Activated T-cell treated with anti-CD3 and anti-CD28 coated beads, Interleukin-2, amount 50 U/mL, for 4 hours (primary cell): ENCODE results near the gene SLC37A4. TPM values are rescaled to one million over a fixed set of nuclear protein-coding genes. Genes with fewer than 3 reads are reported as not detected.
A peak's percentile ranks its signal among the peaks of the same experiment; 100 is the strongest.
"Not testable (repeated sequence)": the region's sequence is repeated elsewhere in the genome, so short reads cannot be mapped to it uniquely, and the experiment has no call there.

Source experiments
- ATAC-seq, 2 donors: fragments of 200-7000 bp; cut with Tn5 transposase; one replicate each; pipeline ENCODE4 v1.10.0; 2021
- DNase-seq: peaks from one replicate; pipeline ENCODE4 v3.0.0-alpha.2; 2020
- H3K27me3 Mint-ChIP-seq: one replicate; pipeline ENCODE4 v1.8.0; 2021; ENCODE audit warnings: low read depth, mixed read lengths
- H3K36me3 Mint-ChIP-seq: one replicate; pipeline ENCODE4 v1.8.0; 2022; ENCODE audit warnings: mixed read lengths; ENCODE audit not compliant: insufficient read depth
- H3K4me1 Mint-ChIP-seq: one replicate; pipeline ENCODE4 v1.8.0; 2021; ENCODE audit warnings: low read depth, mixed read lengths
- H3K4me3 Mint-ChIP-seq: one replicate; pipeline ENCODE4 v1.8.0; 2021; ENCODE audit warnings: mild to moderate bottlenecking, moderate library complexity, mixed read lengths
- H3K9me3 Mint-ChIP-seq: one replicate; pipeline ENCODE4 v1.8.0; 2021; ENCODE audit warnings: mixed read lengths
- total RNA-seq, 3 donors: library from RNA; stranded (reverse); gene quantifications; one replicate each; pipeline ENCODE4 v1.2.1, GENCODE V29; 2021

SLC37A4 gene
- total RNA-seq, 3 donors from 2014 or later = 10.1 to 13.8 (median 13.5) TPM

DNA sequence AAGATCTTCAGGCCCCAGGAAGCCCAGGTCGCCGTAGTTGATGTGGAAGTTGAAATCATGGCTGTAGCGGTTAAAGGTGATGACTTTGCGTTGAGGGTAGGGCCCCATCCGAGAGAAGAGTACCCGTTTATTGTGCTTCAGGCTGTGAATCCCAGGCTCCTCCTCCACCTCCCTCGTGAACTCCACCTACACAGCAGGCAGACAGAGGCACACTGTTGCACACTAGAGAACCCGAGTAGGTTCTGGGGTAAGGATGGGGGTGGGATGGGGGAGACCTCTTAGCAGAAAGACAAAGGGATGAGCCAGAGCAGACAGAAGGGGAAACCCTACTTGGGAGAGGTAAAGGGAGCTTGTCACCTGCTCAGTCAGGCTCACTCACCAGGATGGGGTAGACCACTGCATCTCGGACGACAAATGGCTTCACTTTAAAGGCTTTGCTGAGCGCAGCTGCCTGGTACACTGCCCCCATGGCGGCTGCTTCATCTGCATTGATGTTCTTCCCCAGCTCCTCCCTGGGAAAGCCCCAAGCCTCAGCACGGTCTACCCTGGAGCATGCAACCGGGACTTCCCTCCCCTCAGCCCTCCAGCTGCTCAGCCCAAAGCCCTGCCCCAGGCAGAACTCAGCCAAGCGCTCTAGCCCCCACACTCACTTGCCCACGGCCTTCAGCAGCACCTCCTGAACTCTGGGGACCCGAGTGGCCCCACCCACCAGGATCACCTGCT, 20.9 kb upstream of the SLC37A4 start:
- Mint-ChIP-seq H3K36me3 (peaks cover 66% of the 10 kb centered on the region), H3K27me3 (no peaks in the 10 kb centered on the region), H3K4me3 (no peak overlapping the region), H3K4me1 (peaks cover 35% of the 10 kb centered on the region), H3K9me3 (no peaks in the 10 kb centered on the region)
- no peak for DNase-seq
- peak; percentile 6 to 26 for ATAC-seq

GRCh38 chr11:119049081-119049480, 18.4 kb upstream of the SLC37A4 start:
- DNase-seq (no peak), ATAC-seq (no peak)
- Mint-ChIP-seq H3K27me3 (no peaks in the 10 kb centered on the region), H3K36me3 (peaks cover 62% of the 10 kb centered on the region), H3K4me3 (no peak overlapping the region), H3K9me3 (no peaks in the 10 kb centered on the region), H3K4me1 (peaks cover 20% of the 10 kb centered on the region)

DNA sequence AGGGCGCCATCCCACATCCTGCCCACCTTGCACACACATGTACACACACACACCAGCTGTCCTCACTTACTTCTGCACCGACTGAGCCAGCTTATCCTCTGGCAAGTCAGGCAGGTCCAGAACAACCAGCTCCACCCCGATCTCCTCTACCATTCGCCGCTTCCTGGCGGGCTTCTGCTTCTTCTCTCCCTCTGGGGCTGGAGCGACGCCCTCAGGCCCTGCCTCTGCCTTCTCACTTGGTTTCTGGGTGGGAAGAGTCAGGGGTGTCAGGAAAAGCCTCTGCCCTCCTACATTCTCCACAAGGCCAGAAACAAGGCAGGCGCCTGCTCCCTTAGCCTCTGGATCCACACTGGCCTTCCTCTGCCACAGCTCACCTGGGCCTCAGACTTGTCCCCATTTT, 18.0 kb upstream of the SLC37A4 start:
- peaks cover 16% of the 10 kb centered on the region for H3K4me1 Mint-ChIP-seq
- no peaks in the 10 kb centered on the region for H3K9me3 Mint-ChIP-seq
- H3K4me3 Mint-ChIP-seq = no peak overlapping the region
- ATAC-seq = no peak
- peaks cover 58% of the 10 kb centered on the region for H3K36me3 Mint-ChIP-seq
- DNase-seq = no peak
- no peaks in the 10 kb centered on the region for H3K27me3 Mint-ChIP-seq

- ATAC-seq (no peak), DNase-seq (no peak)
- Mint-ChIP-seq H3K4me3 (no peak overlapping the region), H3K4me1 (peaks cover 8% of the 10 kb centered on the region), H3K27me3 (no peaks in the 10 kb centered on the region), H3K9me3 (no peaks in the 10 kb centered on the region), H3K36me3 (peaks cover 47% of the 10 kb centered on the region)
Measured at GRCh38 chr11:119047205-119047604, 16.5 kb upstream of the SLC37A4 start.

DNA sequence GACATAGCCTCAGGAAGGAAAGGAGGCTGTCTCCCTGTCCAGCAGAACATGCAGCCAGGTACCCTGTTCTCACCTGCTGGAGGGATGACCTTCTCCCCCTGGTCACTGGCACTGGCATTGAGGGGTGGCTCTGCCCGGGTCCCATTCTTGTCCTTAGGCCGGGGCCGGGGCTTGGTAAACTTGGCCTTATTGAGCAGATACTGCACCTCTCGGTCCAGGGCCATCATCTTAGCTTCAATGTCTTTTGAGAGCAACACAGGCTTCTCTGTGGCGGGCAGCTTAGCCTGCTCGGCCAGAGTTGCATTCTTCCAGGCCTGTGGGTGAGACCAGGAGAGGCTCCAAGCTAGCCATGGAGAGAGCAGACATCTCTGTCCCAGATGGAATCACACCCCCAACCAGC, 15.8 kb upstream of the SLC37A4 start:
- H3K4me3 Mint-ChIP-seq = no peak overlapping the region
- peaks cover 42% of the 10 kb centered on the region for H3K36me3 Mint-ChIP-seq
- ATAC-seq (no peak), DNase-seq (no peak)
- H3K9me3 Mint-ChIP-seq = no peaks in the 10 kb centered on the region
- peaks cover 8% of the 10 kb centered on the region for H3K4me1 Mint-ChIP-seq
- H3K27me3 Mint-ChIP-seq = no peaks in the 10 kb centered on the region

- Mint-ChIP-seq H3K4me1 (peaks cover 4% of the 10 kb centered on the region), H3K9me3 (no peaks in the 10 kb centered on the region), H3K27me3 (no peaks in the 10 kb centered on the region), H3K4me3 (no peak overlapping the region), H3K36me3 (peaks cover 34% of the 10 kb centered on the region)
- ATAC-seq (no peak), DNase-seq (no peak)
Measured at GRCh38 chr11:119044708-119045107, 14.0 kb upstream of the SLC37A4 start.

DNA sequence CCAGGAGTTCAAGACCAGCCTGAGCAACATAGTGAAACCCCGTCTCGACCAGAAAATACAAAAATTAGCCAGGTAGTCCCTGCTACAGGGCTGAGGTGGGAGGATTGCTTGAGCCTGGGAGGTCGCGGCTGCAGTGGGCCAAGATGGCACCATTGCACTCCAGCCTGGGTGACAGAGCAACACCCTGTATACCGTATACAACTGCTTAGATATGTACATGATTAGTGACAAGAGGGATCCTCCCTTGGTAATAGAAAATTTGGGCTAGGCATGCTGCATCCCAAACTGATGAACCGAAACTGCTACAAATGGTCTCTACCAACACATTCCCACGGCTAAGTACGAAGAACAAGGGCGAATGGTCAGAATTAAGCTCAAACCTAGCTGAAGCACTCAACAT, 12.2 kb upstream of the SLC37A4 start:
- Mint-ChIP-seq H3K9me3 (no peaks in the 10 kb centered on the region), H3K36me3 (peaks cover 20% of the 10 kb centered on the region), H3K4me1 (peaks cover 4% of the 10 kb centered on the region), H3K4me3 (no peak overlapping the region), H3K27me3 (no peaks in the 10 kb centered on the region)
- no peak for ATAC-seq
- no peak for DNase-seq

GRCh38 chr11:119041821-119042514, 11.3 kb upstream of the SLC37A4 start:
- Mint-ChIP-seq H3K4me1 (peaks cover 4% of the 10 kb centered on the region), H3K27me3 (no peaks in the 10 kb centered on the region), H3K9me3 (no peaks in the 10 kb centered on the region), H3K36me3 (peaks cover 16% of the 10 kb centered on the region), H3K4me3 (no peak overlapping the region)
- DNase-seq (no peak), ATAC-seq (peak; percentile 59 to 72)

GRCh38 chr11:119039471-119039870, 8.8 kb upstream of the SLC37A4 start:
- not testable (repeated sequence) for H3K36me3 Mint-ChIP-seq, H3K4me1 Mint-ChIP-seq, H3K4me3 Mint-ChIP-seq, H3K9me3 Mint-ChIP-seq, H3K27me3 Mint-ChIP-seq, ATAC-seq, DNase-seq

DNA sequence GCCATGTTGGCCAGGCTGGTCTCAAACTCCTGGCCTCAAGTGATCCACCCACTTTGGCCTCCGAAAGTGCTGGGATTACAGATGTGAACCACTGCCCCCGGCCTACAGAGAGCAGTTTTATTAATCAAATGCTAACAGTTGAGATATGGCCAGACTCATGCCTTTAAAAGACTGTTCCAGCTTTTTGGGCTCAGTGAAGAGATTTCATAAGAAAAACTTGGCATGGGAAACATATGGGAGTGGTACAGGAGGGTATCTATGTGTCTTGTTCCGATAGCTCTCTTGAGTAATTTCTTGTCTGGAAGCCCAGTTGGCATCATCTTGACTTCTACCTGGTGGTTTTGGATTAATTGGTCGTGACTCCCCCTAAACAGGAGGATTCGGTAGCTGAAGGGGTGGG, 8.2 kb upstream of the SLC37A4 start:
- Mint-ChIP-seq H3K36me3 (no peaks in the 10 kb centered on the region), H3K9me3 (no peaks in the 10 kb centered on the region), H3K4me3 (no peak overlapping the region), H3K27me3 (no peaks in the 10 kb centered on the region), H3K4me1 (peaks cover 4% of the 10 kb centered on the region)
- DNase-seq (no peak), ATAC-seq (no peak)

- Mint-ChIP-seq H3K4me3 (no peak overlapping the region), H3K27me3 (no peaks in the 10 kb centered on the region), H3K9me3 (no peaks in the 10 kb centered on the region), H3K4me1 (peaks cover 7% of the 10 kb centered on the region), H3K36me3 (no peaks in the 10 kb centered on the region)
- ATAC-seq (no peak), DNase-seq (no peak)
Measured at GRCh38 chr11:119034813-119035212, 4.1 kb upstream of the SLC37A4 start.

DNA sequence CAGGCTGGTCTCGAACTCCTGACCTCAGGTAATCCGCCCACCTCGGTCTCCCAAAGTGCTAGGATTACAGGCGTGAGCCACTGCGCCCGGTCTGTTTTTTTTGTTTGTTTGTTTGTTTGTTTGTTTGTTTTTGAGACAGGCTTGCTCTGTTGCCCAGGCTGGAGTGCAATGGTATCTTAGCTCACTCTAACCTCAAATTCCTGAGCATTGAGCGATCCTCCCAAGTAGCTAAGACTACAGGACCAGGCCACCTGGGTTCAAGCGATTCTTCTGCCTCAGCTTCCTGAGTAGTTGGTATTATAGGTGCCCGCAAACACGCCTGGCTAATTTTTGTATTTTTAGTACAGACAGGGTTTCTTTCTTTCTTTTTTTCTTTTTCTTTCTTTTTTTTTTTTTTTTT, 2.7 kb upstream of the SLC37A4 start:
- H3K4me3 Mint-ChIP-seq, H3K9me3 Mint-ChIP-seq, DNase-seq, H3K27me3 Mint-ChIP-seq, H3K36me3 Mint-ChIP-seq, ATAC-seq: not testable (repeated sequence)
- H3K4me1 Mint-ChIP-seq = peaks cover 19% of the 10 kb centered on the region

DNA sequence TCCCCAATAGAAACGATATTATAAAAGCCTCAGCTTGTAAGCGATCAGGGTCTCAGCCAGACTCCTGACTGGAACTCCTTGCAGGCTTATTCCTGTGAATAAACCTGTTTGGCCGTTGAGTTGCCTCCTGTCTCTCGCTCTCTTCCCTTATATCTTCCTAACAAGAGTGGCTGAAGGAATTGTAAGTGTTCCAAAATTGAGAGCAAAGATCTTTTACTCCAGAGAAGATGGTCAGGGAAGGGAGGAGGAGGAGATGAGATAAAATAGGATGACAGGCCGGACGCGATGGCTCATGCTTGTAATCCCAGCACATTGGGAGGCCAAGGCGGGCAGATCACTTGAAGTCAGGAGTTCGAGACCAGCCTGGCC, 1.2 kb upstream of the SLC37A4 start:
- Mint-ChIP-seq H3K4me3 (no peak overlapping the region), H3K27me3 (no peaks in the 10 kb centered on the region), H3K36me3 (no peaks in the 10 kb centered on the region), H3K9me3 (no peaks in the 10 kb centered on the region), H3K4me1 (peaks cover 20% of the 10 kb centered on the region)
- ATAC-seq (no peak), DNase-seq (no peak)

DNA sequence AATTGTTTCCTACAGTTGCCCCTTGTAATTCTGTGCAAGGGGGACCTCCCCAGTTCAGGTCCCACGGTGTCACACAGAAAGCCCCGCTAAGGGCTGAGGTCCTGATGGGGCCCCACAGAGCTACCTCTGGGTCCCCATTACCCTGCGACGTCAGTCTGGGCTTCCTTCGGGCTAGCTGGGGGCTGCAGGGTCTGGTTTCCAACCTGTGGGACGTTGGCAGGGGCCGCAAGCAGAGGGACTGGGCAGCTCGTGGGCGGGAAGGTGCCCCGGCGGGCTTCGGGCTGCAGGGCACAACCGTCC, 698 bp downstream of the SLC37A4 start:
- H3K27me3 Mint-ChIP-seq = no peaks in the 10 kb centered on the region
- H3K36me3 Mint-ChIP-seq = peaks cover 6% of the 10 kb centered on the region
- peak overlapping the region; percentile 69 for H3K4me3 Mint-ChIP-seq
- ATAC-seq = no peak
- no peak for DNase-seq
- no peaks in the 10 kb centered on the region for H3K9me3 Mint-ChIP-seq
- H3K4me1 Mint-ChIP-seq = peaks cover 20% of the 10 kb centered on the region

DNA sequence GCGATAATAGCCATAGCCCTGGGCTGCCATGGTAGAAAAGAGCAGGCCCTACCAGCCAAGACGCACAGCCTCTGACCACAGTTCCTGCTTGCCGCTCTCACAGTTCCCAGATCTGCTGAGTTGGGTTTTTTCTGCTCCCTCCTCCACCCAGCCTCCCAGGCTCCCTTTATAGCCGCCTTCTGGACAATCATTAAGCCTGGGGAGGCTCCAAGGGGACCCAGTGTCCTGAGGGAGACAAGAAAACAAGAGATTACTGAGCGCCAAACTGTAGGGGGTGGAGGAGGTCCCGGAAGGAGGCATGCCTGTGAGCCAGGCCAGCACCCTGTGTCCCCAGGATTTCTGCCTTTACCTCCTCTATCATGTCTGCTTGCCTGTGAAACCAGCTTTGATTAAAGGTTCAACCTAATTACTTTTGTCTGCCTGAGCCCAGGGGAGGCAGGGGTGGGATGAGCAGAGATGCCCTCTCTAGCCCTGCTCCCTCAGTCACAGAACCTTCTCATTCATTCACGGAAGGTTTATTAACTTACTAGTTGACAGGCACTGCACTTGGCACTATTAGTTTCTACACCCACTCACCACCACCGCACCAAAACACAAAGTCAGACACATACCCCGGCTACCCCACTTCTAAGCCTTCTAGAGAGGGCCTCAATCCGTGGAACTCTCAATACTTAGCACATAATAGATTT, 1.2 kb downstream of the SLC37A4 start:
- DNase-seq = no peak
- Mint-ChIP-seq H3K4me3 (peak overlapping the region; percentile 69), H3K27me3 (no peaks in the 10 kb centered on the region), H3K9me3 (no peaks in the 10 kb centered on the region), H3K36me3 (peaks cover 10% of the 10 kb centered on the region), H3K4me1 (peaks cover 23% of the 10 kb centered on the region)
- ATAC-seq = peak; percentile 60 to 66
